Activated T-helper 1 cell treated with anti-CD3 and anti-CD28 coated beads, Interleukin-12 subunit alpha, Interleukin-12 subunit beta, Interleukin-2, Interleukin-4 antibody, amounts not matched to agents 30 ng/mL and 10 ng/mL and 1 ng/mL, durations not matched to agents 14 hours and 24 hours and 36 hours (primary cell): ENCODE measurements around the gene MAEA. TPM values are rescaled to one million over a fixed set of nuclear protein-coding genes. Genes with fewer than 3 reads are reported as not detected.
"Not testable (repeated sequence)": the region's sequence is repeated elsewhere in the genome, so short reads cannot be mapped to it uniquely, and the experiment has no call there.

Experiments
- DNase-seq: peaks from one replicate; pipeline ENCODE4 v3.0.0; 2021; ENCODE audit warnings: low spot score
- H3K27ac Mint-ChIP-seq: one replicate; pipeline ENCODE4 v1.8.0; 2021; ENCODE audit warnings: mild to moderate bottlenecking, mixed read lengths
- H3K27me3 Mint-ChIP-seq: one replicate; pipeline ENCODE4 v1.8.0; 2022; ENCODE audit warnings: mild to moderate bottlenecking, moderate library complexity, mixed read lengths; ENCODE audit not compliant: insufficient read depth
- H3K36me3 Mint-ChIP-seq: one replicate; pipeline ENCODE4 v1.8.0; 2021; ENCODE audit warnings: low read depth, mixed read lengths
- H3K4me1 Mint-ChIP-seq: one replicate; pipeline ENCODE4 v1.8.0; 2021; ENCODE audit warnings: low read depth, mixed read lengths
- H3K4me3 Mint-ChIP-seq: one replicate; pipeline ENCODE4 v1.8.0; 2021; ENCODE audit warnings: mild to moderate bottlenecking, moderate library complexity, mixed read lengths
- H3K9me3 Mint-ChIP-seq: one replicate; pipeline ENCODE4 v1.8.0; 2021; ENCODE audit warnings: mixed read lengths
- intact Hi-C: fragments of 100-400 bp; cut with micrococcal nuclease; formaldehyde crosslinking; loops from one replicate; pipeline ENCODE4 v1.15.1; 2024
- total RNA-seq: library from RNA; stranded (reverse); gene quantifications from 2 replicates; pipeline ENCODE4 v1.2.3, GENCODE V29; 2022

The MAEA gene
- total RNA-seq, 1 donor from 2014 or later = 67.1 TPM

DNA sequence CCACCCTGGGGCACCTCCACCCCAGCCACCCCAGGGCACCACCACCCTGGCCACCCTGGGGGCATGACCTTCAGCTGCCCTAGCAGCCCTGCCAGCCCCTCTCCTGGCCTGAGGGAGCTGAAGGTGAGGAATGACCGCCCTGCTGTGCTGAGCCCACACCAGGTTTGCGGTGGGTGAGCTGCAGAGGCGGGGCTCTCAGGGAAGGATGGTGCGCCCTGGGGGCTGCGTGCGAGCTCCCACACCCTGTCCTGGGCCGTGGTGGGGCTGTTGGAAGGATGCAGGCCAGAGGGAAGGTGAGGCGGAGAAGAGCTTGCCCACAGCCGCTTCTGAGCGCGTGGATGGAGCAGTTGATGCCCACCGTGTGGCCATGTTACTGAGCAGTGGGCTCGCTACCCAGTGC, 75.1 kb downstream of the MAEA start:
- DNase-seq = no peak
- Mint-ChIP-seq H3K27me3 (no peaks in the 10 kb centered on the region), H3K27ac (no peak overlapping the region), H3K4me3 (no peak overlapping the region), H3K36me3 (no peaks in the 10 kb centered on the region), H3K4me1 (no peaks in the 10 kb centered on the region), H3K9me3 (no peaks in the 10 kb centered on the region)
- intact Hi-C loops = no loop called here

- no peak overlapping the region for H3K4me3 Mint-ChIP-seq
- no peak overlapping the region for H3K27ac Mint-ChIP-seq
- no peaks in the 10 kb centered on the region for H3K9me3 Mint-ChIP-seq
- no peak for DNase-seq
- no peaks in the 10 kb centered on the region for H3K27me3 Mint-ChIP-seq
- no peaks in the 10 kb centered on the region for H3K4me1 Mint-ChIP-seq
- intact Hi-C loops = no loop called here
- no peaks in the 10 kb centered on the region for H3K36me3 Mint-ChIP-seq
Measured at GRCh38 chr4:1365271-1366178, 75.8 kb downstream of the MAEA start.

DNA sequence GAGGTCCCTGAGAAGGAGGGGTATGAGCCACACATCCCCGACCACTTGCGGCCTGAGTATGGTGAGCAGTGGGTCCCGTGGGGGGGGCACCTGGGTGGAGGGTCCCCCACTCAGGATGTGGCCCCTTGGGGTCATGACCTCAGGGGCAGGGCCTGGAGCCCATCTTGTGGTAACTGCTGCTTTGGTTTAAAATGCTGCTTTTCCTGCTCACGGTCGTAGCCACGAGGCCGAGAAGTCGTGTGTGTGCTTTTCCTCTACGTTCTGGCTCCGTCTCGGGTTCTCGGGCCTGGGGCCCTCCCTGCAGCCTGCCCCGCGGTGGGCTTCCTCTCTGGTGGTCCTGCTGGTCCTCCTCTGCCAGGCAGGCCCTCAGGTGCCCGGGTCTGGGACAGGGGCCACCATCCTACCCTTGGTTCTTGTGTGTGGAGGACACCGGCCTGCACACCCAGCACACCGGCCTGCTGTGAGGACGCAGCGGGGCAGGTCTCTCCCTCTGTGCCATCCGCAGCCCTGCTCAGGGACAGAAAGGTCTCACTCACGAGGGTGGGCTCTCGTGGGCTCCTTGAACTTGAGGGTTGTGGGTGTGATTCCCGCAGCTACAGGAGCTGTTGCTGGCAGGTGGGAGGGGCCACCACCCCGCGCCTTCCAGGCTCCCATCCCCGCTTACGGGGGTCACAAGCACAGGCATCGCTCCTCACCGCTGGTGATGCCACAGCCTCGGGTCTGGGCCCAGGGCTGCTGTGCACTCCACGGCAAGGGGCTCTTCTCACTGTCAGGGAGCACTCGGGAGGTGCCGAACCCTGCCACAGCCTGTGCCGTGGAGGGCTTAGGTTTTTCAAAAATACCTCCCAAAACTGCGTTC, 76.9 kb downstream of the MAEA start:
- no peaks in the 10 kb centered on the region for H3K4me1 Mint-ChIP-seq
- no peaks in the 10 kb centered on the region for H3K27me3 Mint-ChIP-seq
- intact Hi-C loops = no loop called here
- no peaks in the 10 kb centered on the region for H3K9me3 Mint-ChIP-seq
- no peak overlapping the region for H3K4me3 Mint-ChIP-seq
- DNase-seq = no peak
- no peak overlapping the region for H3K27ac Mint-ChIP-seq
- H3K36me3 Mint-ChIP-seq = no peaks in the 10 kb centered on the region

- no peak overlapping the region for H3K27ac Mint-ChIP-seq
- no peaks in the 10 kb centered on the region for H3K27me3 Mint-ChIP-seq
- no peak overlapping the region for H3K4me3 Mint-ChIP-seq
- H3K4me1 Mint-ChIP-seq = no peaks in the 10 kb centered on the region
- H3K36me3 Mint-ChIP-seq = peaks cover 2% of the 10 kb centered on the region
- intact Hi-C loops = no loop called here
- no peak for DNase-seq
- no peaks in the 10 kb centered on the region for H3K9me3 Mint-ChIP-seq
Measured at GRCh38 chr4:1367230-1367935, 77.7 kb downstream of the MAEA start.

DNA sequence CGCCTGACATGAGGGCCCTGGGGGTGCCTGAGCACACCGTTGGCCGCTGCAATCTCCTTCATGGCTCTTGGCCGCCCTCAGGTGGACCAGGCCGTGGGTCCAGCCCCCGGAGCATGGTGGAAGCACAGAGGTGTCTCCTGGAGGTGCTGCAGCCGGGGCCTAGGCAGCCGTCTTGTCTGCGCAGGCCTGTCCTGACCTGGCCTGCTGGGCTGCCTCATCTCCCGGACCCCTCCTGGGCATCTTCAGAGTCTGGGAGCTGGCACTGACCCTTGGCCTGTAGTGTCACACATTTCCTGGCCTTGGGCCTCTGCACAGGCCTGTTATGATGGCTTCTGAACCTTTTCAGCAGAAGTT, 78.2 kb downstream of the MAEA start:
- no peak for DNase-seq
- intact Hi-C loops = no loop called here
- Mint-ChIP-seq H3K36me3 (peaks cover 2% of the 10 kb centered on the region), H3K27me3 (no peaks in the 10 kb centered on the region), H3K9me3 (no peaks in the 10 kb centered on the region), H3K4me3 (no peak overlapping the region), H3K4me1 (no peaks in the 10 kb centered on the region), H3K27ac (no peak overlapping the region)

- intact Hi-C loops = no loop called here
- Mint-ChIP-seq H3K36me3 (peaks cover 2% of the 10 kb centered on the region), H3K4me3 (no peak overlapping the region), H3K4me1 (no peaks in the 10 kb centered on the region), H3K27me3 (no peaks in the 10 kb centered on the region), H3K27ac (no peak overlapping the region), H3K9me3 (no peaks in the 10 kb centered on the region)
- DNase-seq = no peak
Measured at GRCh38 chr4:1368421-1369090, 78.9 kb downstream of the MAEA start.

DNA sequence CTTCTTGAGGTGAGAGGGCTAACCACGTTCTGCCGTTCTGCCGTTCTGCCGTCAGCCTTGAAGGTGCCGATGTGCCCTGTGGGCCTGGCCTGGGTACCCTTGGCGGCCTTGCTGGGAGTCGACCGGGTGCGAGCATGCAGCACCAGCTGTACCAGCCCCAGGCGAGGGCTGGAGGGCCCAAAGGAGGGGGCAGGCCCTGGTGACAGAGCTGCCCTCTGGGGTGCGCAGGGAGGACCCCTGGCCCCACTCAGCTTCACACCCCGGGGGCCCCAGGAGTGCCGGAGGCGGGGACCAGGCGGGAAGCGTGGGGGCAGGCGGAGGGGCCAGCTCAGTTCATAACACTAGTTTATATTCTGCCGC, 79.4 kb downstream of the MAEA start:
- no peak for DNase-seq
- no peaks in the 10 kb centered on the region for H3K27me3 Mint-ChIP-seq
- H3K27ac Mint-ChIP-seq = no peak overlapping the region
- intact Hi-C loops = no loop called here
- no peaks in the 10 kb centered on the region for H3K4me1 Mint-ChIP-seq
- no peaks in the 10 kb centered on the region for H3K9me3 Mint-ChIP-seq
- H3K4me3 Mint-ChIP-seq = no peak overlapping the region
- H3K36me3 Mint-ChIP-seq = peaks cover 2% of the 10 kb centered on the region

GRCh38 chr4:1369479-1370079, 79.9 kb downstream of the MAEA start:
- no peak for DNase-seq
- no peak overlapping the region for H3K27ac Mint-ChIP-seq

DNA sequence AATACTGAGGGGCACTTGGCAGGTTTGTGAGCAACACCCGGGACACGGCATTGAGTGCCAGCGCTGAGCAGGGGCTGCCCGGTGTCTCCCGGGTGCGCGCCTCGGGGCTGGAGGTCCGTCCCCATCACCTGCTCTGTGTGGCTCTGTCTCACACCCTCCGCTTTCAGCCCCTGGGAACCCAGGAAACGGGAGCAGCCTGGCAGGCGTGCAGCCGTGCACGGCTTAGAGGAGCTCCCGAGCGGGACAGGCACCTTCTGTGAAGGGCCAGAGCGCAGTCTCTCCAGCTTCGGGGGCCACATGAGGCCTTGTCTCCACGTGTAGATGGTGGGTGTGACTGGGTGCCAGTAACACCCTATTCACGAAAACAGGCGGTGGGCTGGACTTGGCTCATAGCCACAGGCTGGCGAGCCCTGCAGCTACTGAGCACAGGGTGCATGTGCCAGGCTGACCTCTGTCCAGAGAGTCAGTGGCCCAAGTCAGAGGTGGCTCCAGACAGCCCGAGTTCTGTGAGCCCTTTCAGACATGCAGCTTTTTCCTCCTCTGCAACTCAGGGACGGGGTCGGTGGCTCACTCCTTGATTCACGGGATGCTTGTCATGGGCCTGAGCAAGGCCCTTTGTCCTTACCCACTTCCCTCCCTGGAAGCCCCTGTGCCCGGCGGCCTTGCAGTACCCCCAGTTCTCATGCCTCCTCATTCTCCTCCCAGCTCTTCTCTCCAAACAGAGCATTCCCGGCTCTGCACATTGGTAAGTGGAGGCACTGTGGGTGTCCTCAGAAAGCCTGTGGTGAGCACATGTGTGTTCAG, 80.8 kb downstream of the MAEA start:
- Mint-ChIP-seq H3K4me1 (no peaks in the 10 kb centered on the region), H3K27ac (no peak overlapping the region), H3K27me3 (no peaks in the 10 kb centered on the region), H3K36me3 (peaks cover 2% of the 10 kb centered on the region), H3K4me3 (no peak overlapping the region), H3K9me3 (no peaks in the 10 kb centered on the region)
- intact Hi-C loops = no loop called here
- no peak for DNase-seq

More at GRCh38 chr4:1369479-1370079, 79.9 kb downstream of the MAEA start:
- H3K4me1 Mint-ChIP-seq = no peaks in the 10 kb centered on the region
- intact Hi-C loops = no loop called here
- H3K27me3 Mint-ChIP-seq = no peaks in the 10 kb centered on the region
- no peaks in the 10 kb centered on the region for H3K9me3 Mint-ChIP-seq
- H3K36me3 Mint-ChIP-seq = peaks cover 2% of the 10 kb centered on the region
- no peak overlapping the region for H3K4me3 Mint-ChIP-seq

GRCh38 chr4:1371176-1372165, 81.8 kb downstream of the MAEA start:
- H3K36me3 Mint-ChIP-seq = peaks cover 2% of the 10 kb centered on the region

GRCh38 chr4:1372576-1372975, 82.9 kb downstream of the MAEA start:
- H3K36me3 Mint-ChIP-seq, H3K9me3 Mint-ChIP-seq, H3K4me1 Mint-ChIP-seq, H3K27me3 Mint-ChIP-seq, H3K4me3 Mint-ChIP-seq, H3K27ac Mint-ChIP-seq, DNase-seq, intact Hi-C loops: not testable (repeated sequence)

More at GRCh38 chr4:1371176-1372165, 81.8 kb downstream of the MAEA start:
- H3K4me3 Mint-ChIP-seq = no peak overlapping the region
- no peaks in the 10 kb centered on the region for H3K4me1 Mint-ChIP-seq
- H3K9me3 Mint-ChIP-seq = no peaks in the 10 kb centered on the region
- no peak overlapping the region for H3K27ac Mint-ChIP-seq
- intact Hi-C loops = no loop called here
- DNase-seq = no peak
- no peaks in the 10 kb centered on the region for H3K27me3 Mint-ChIP-seq
